ENCODE results near the gene ZCCHC14.

Gene ZCCHC14

DNA sequence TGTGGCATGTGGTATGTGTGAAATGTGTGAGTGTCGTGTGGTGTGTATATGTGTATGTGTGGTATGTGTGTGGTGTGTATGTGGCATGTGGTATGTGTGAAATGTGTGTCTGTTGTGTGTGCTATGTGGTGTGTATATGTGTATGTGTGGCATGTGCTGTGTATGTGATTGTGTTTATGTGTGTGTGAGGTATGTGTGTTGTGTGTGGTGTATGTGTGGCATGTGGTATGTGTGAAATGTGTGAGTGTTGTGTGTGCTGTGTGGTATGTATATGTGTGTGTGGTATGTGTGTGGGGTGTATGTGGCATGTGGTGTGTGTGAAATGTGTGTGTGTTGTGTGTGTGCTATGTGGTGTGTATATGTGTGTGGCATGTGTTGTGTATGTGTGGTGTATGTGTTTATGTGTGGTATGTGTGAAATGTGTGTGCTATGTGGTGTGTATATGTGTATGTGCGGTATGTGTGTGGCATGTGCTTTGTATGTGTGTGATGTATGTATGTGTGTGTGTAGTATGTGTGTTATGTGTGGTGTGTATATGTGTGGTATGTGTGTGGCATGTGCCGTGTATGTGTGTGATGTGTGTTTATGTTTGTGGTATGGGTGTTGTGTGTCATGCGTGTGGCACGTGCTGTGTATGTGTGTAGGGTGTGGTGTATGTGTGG, 9.6 kb upstream of the ZCCHC14 start:
- Histone ChIP-seq H3K4me1 (ENCODE audit: control insufficient read depth, low read length) (no peaks in the 10 kb centered on the region), H3K27ac (ENCODE audit: low read depth, low read length) (no peak overlapping the region), H3K9me3 (ENCODE audit: control insufficient read depth, insufficient read depth, low read length) (peaks cover 7% of the 10 kb centered on the region; the same call in 1 of the 2 replicates), H3K36me3 (ENCODE audit: control insufficient read depth, low read length) (no peaks in the 10 kb centered on the region), H3K4me2 (ENCODE audit: low read length) (no peak overlapping the region), H3K79me2 (ENCODE audit: control insufficient read depth, low read length) (no peaks in the 10 kb centered on the region), H3K4me3 (ENCODE audit: low read length) (no peak overlapping the region), H4K20me1 (ENCODE audit: control insufficient read depth, insufficient read depth, low read depth, low read length) (no peaks in the 10 kb centered on the region), H3K27me3 (ENCODE audit: control insufficient read depth, low read length) (peaks cover 10% of the 10 kb centered on the region), H3F3A (ENCODE audit: control insufficient read depth, insufficient read depth) (peaks cover 3% of the 10 kb centered on the region; the same call in 1 of the 2 replicates), H3K9me2 (replicated peaks; ENCODE audit: control insufficient read depth, low read length) (no peaks in the 10 kb centered on the region)
- TF ChIP-seq EZH2phosphoT487 (IDR thresholded peaks at IDR 0.05; ENCODE audit: borderline replicate concordance, low read length) = no peak
- TF ChIP-seq, protein P1, sequence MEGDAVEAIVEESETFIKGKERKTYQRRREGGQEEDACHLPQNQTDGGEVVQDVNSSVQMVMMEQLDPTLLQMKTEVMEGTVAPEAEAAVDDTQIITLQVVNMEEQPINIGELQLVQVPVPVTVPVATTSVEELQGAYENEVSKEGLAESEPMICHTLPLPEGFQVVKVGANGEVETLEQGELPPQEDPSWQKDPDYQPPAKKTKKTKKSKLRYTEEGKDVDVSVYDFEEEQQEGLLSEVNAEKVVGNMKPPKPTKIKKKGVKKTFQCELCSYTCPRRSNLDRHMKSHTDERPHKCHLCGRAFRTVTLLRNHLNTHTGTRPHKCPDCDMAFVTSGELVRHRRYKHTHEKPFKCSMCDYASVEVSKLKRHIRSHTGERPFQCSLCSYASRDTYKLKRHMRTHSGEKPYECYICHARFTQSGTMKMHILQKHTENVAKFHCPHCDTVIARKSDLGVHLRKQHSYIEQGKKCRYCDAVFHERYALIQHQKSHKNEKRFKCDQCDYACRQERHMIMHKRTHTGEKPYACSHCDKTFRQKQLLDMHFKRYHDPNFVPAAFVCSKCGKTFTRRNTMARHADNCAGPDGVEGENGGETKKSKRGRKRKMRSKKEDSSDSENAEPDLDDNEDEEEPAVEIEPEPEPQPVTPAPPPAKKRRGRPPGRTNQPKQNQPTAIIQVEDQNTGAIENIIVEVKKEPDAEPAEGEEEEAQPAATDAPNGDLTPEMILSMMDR (IDR thresholded peaks at IDR 0.05; ENCODE audit: low read depth, low read length, poor library complexity, severe bottlenecking) = no peak

DNA sequence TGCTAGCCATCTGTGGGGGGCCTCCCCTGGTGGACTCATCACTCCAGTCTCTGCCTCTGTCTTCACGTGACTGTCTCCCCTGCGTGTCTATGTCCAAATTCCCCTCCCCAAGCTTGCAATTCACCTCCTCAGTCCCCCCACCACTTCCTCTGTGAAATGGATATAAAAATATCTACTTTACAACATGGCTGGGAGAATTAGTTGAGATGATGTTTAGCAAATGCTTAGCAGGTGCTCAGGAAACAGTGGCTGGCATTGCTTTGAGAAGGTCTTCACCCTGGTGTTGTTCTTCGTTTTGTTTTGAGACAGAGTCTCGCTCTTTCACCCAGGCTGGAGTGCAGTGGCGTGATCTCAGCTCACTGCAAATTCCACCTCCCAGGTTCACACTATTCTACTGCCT, 8.3 kb upstream of the ZCCHC14 start:
- Histone ChIP-seq H3K79me2 (ENCODE audit: control insufficient read depth, low read length) (no peaks in the 10 kb centered on the region), H3F3A (ENCODE audit: control insufficient read depth, insufficient read depth) (peaks cover 3% of the 10 kb centered on the region; the same call in 1 of the 2 replicates), H3K4me2 (ENCODE audit: low read length) (no peak overlapping the region), H3K27ac (ENCODE audit: low read depth, low read length) (no peak overlapping the region), H3K9me2 (replicated peaks; ENCODE audit: control insufficient read depth, low read length) (no peaks in the 10 kb centered on the region), H3K27me3 (ENCODE audit: control insufficient read depth, low read length) (peaks cover 10% of the 10 kb centered on the region), H3K4me3 (ENCODE audit: low read length) (no peak overlapping the region), H3K36me3 (ENCODE audit: control insufficient read depth, low read length) (no peaks in the 10 kb centered on the region), H3K4me1 (ENCODE audit: control insufficient read depth, low read length) (0 out of 2 replicates have a peak, but pooled peaks cover 4% of the 10 kb centered on the region), H4K20me1 (ENCODE audit: control insufficient read depth, insufficient read depth, low read depth, low read length) (no peaks in the 10 kb centered on the region), H3K9me3 (ENCODE audit: control insufficient read depth, insufficient read depth, low read length) (peaks cover 7% of the 10 kb centered on the region; the same call in 1 of the 2 replicates)
- no peak for TF ChIP-seq EZH2phosphoT487 (IDR thresholded peaks at IDR 0.05; ENCODE audit: borderline replicate concordance, low read length)
- TF ChIP-seq, protein P1 (IDR thresholded peaks at IDR 0.05; ENCODE audit: low read depth, low read length, poor library complexity, severe bottlenecking) = no peak

DNA sequence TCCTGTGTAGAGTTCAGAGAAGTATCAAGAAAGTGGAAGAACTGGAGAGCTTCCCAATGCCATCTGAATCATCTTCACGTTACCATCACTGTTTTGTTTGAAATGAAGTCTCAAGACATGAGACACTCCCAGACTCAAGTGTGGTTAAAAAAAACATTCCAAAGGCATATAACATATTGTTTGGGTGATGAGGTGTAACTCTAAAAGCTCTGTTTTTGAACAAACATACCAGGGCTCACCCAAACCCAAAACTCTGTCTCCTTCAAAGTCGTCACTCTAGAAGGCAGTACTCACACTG, 6.3 kb upstream of the ZCCHC14 start:
- Histone ChIP-seq H3K79me2 (ENCODE audit: control insufficient read depth, low read length) (no peaks in the 10 kb centered on the region), H3K36me3 (ENCODE audit: control insufficient read depth, low read length) (no peaks in the 10 kb centered on the region), H3K9me2 (replicated peaks; ENCODE audit: control insufficient read depth, low read length) (no peaks in the 10 kb centered on the region), H3K4me1 (ENCODE audit: control insufficient read depth, low read length) (0 out of 2 replicates have a peak, but pooled peaks cover 4% of the 10 kb centered on the region), H3K27me3 (ENCODE audit: control insufficient read depth, low read length) (peaks cover 10% of the 10 kb centered on the region), H3K27ac (ENCODE audit: low read depth, low read length) (no peak overlapping the region), H3K4me2 (ENCODE audit: low read length) (no peak overlapping the region), H3F3A (ENCODE audit: control insufficient read depth, insufficient read depth) (peaks cover 3% of the 10 kb centered on the region; the same call in 1 of the 2 replicates), H3K4me3 (ENCODE audit: low read length) (no peak overlapping the region), H4K20me1 (ENCODE audit: control insufficient read depth, insufficient read depth, low read depth, low read length) (no peaks in the 10 kb centered on the region), H3K9me3 (ENCODE audit: control insufficient read depth, insufficient read depth, low read length) (peaks cover 7% of the 10 kb centered on the region; the same call in 1 of the 2 replicates)
- TF ChIP-seq EZH2phosphoT487 (IDR thresholded peaks at IDR 0.05; ENCODE audit: borderline replicate concordance, low read length) = no peak
- TF ChIP-seq, protein P1 (IDR thresholded peaks at IDR 0.05; ENCODE audit: low read depth, low read length, poor library complexity, severe bottlenecking) = no peak

Measured in DOHH2 (cell line).